ENCODE measurements around the gene KSR1. TPM values are rescaled to one million over a fixed set of nuclear protein-coding genes. Genes with fewer than 3 reads are reported as not detected.

KSR1 gene
- total RNA-seq, 1 donor from 2014 or later: 9.5 TPM

- DNase-seq (ENCODE audit: missing footprints) (no peak), ATAC-seq (no peak)
- intact Hi-C loops (cut with DNase I): no loop called here
Observed at GRCh38 chr17:27581016-27581415, 124.8 kb downstream of the KSR1 start.

- DNase-seq (ENCODE audit: missing footprints): no peak
- no peak for ATAC-seq
- intact Hi-C loops (cut with DNase I): no loop called here
Observed at GRCh38 chr17:27582696-27583095, 126.4 kb downstream of the KSR1 start.

- intact Hi-C loops (cut with DNase I): no loop called here
- no peak for DNase-seq (ENCODE audit: missing footprints)
- no peak for ATAC-seq
Observed at GRCh38 chr17:27585153-27585681, 129.0 kb downstream of the KSR1 start.

GRCh38 chr17:27585792-27586191, 129.5 kb downstream of the KSR1 start:
- DNase-seq (ENCODE audit: missing footprints): no peak
- intact Hi-C loops (cut with DNase I): no loop called here
- ATAC-seq: no peak

GRCh38 chr17:27586203-27586721, 130.0 kb downstream of the KSR1 start:
- ATAC-seq (no peak), DNase-seq (ENCODE audit: missing footprints) (no peak)
- intact Hi-C loops (cut with DNase I): no loop called here

GRCh38 chr17:27588354-27588753, 132.1 kb downstream of the KSR1 start:
- intact Hi-C loops (cut with DNase I): no loop called here
- DNase-seq (ENCODE audit: missing footprints) (no peak), ATAC-seq (no peak)

GRCh38 chr17:27590864-27591263, 134.6 kb downstream of the KSR1 start:
- intact Hi-C loops (cut with DNase I): loop anchor here (5.0 kb wide), 1 partner anchor 104 kb away; no protein-coding TSS in a partner anchor
- DNase-seq (ENCODE audit: missing footprints) (no peak), ATAC-seq (no peak)

- no peak for DNase-seq (ENCODE audit: missing footprints)
- intact Hi-C loops (cut with DNase I): loop anchor here (5.0 kb wide), 1 partner anchor 105 kb away; no protein-coding TSS in a partner anchor
- ATAC-seq: no peak
Observed at GRCh38 chr17:27591986-27592385, 135.7 kb downstream of the KSR1 start.

- DNase-seq (ENCODE audit: missing footprints) (no peak), ATAC-seq (no peak)
- intact Hi-C loops (cut with DNase I): loop anchor here (5.0 kb wide), 1 partner anchor 106 kb away; no protein-coding TSS in a partner anchor
Observed at GRCh38 chr17:27593232-27593856, 137.1 kb downstream of the KSR1 start.

GRCh38 chr17:27593857-27594255, 137.6 kb downstream of the KSR1 start:
- intact Hi-C loops (cut with DNase I): loop anchor here (5.0 kb wide), 1 partner anchor 107 kb away; no protein-coding TSS in a partner anchor
- ATAC-seq (no peak), DNase-seq (ENCODE audit: missing footprints) (no peak)

- intact Hi-C loops (cut with DNase I): no loop called here
- ATAC-seq (no peak), DNase-seq (ENCODE audit: missing footprints) (no peak)
Observed at GRCh38 chr17:27595208-27595607, 139.0 kb downstream of the KSR1 start.

GRCh38 chr17:27596096-27596495, 139.8 kb downstream of the KSR1 start:
- intact Hi-C loops (cut with DNase I): no loop called here
- ATAC-seq (peak; percentile 34), DNase-seq (ENCODE audit: missing footprints) (no peak)

GRCh38 chr17:27596566-27597187, 140.4 kb downstream of the KSR1 start:
- ATAC-seq (no peak), DNase-seq (ENCODE audit: missing footprints) (no peak)
- intact Hi-C loops (cut with DNase I): no loop called here

- intact Hi-C loops (cut with DNase I): no loop called here
- ATAC-seq (no peak), DNase-seq (ENCODE audit: missing footprints) (no peak)
Observed at GRCh38 chr17:27597188-27597580, 140.9 kb downstream of the KSR1 start.

- no peak for ATAC-seq
- DNase-seq (ENCODE audit: missing footprints): no peak
- intact Hi-C loops (cut with DNase I): no loop called here
Observed at GRCh38 chr17:27597783-27598320, 141.6 kb downstream of the KSR1 start.

- intact Hi-C loops (cut with DNase I): no loop called here
- ATAC-seq: no peak
- DNase-seq (ENCODE audit: missing footprints): no peak
Observed at GRCh38 chr17:27598337-27599050, 142.2 kb downstream of the KSR1 start.

GRCh38 chr17:27600471-27600870, 144.2 kb downstream of the KSR1 start:
- no peak for ATAC-seq
- intact Hi-C loops (cut with DNase I): loop anchor here (2.0 kb wide), 2 partner anchors 144 to 364 kb away; partner anchors contain the start of gene KSR1
- no peak for DNase-seq (ENCODE audit: missing footprints)

- intact Hi-C loops (cut with DNase I): loop anchor here (1.0 to 2.0 kb wide), 3 partner anchors 145 to 365 kb away; partner anchors contain the start of gene KSR1
- ATAC-seq (peak; percentile 44), DNase-seq (ENCODE audit: missing footprints) (peak; percentile 81)
Observed at GRCh38 chr17:27601069-27601974, 145.1 kb downstream of the KSR1 start.
